SH-SY5Y (cell line): ENCODE measurements around the gene CTDSPL.
A peak's percentile ranks its signal among the peaks of the same experiment; 100 is the strongest.

Source experiments
- GATA2 ChIP-seq: IDR thresholded peaks from 2 replicates; pipeline ENCODE4 v1.6.1; 2011; ENCODE audit warnings: mild to moderate bottlenecking, low read depth, low read length
- GATA3 ChIP-seq: IDR thresholded peaks from 2 replicates; pipeline ENCODE4 v1.6.1; 2011; ENCODE audit warnings: low read depth, mild to moderate bottlenecking, low read length, moderate library complexity

CTDSPL gene

GRCh38 chr3:37930495-37930894, 68.8 kb downstream of the CTDSPL start:
- TF ChIP-seq GATA3 = no peak
- TF ChIP-seq GATA2 = no peak

DNA sequence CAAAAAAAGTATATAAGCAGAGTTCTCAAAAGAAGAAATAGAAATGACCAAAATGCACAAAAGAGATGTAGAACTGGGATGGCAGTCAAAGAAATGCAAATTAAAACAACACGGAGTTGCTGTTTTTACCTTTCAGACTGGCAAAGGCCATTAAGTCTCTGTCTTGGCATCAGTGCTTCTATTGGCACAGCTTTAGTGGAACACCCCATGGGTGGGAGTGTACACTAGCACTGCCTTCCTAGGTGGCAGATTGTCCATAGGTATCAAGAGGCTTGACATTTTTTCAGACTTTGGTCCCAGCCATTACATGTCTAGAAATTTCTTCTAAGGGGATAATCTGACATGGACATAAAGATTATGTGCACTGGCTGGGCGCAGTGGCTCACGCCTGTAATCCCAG, 70.8 kb downstream of the CTDSPL start:
- TF ChIP-seq GATA3 (no peak), GATA2 (no peak)

GRCh38 chr3:37934631-37935289, 73.1 kb downstream of the CTDSPL start:
- TF ChIP-seq GATA3 (no peak), GATA2 (no peak)

DNA sequence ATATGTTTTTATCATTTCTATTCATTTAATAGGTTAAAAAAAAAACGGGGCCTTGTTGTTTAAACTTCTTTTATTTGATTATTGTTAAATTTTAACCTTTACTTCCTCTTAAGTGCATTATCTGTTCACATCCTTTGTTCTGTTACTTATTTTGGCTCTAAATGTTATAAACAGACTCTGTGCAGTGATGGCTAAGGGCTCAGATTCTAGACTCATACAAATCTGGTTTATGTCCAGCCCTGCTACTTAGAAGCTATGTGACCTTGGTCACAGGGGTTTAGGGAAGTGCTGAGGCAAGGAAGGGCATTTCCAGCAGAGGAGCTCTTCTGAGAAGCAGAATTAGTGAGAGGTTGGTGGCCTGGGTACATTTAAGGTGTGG, 73.6 kb downstream of the CTDSPL start:
- TF ChIP-seq GATA3 (no peak), GATA2 (no peak)

- TF ChIP-seq GATA2 (no peak), GATA3 (no peak)
Observed at GRCh38 chr3:37935756-37936666, 74.3 kb downstream of the CTDSPL start.

GRCh38 chr3:37937156-37937555, 75.5 kb downstream of the CTDSPL start:
- TF ChIP-seq GATA2 (no peak), GATA3 (no peak)

GRCh38 chr3:37938011-37938410, 76.3 kb downstream of the CTDSPL start:
- TF ChIP-seq GATA2 = no peak
- no peak for TF ChIP-seq GATA3

GRCh38 chr3:37940242-37940908, 78.7 kb downstream of the CTDSPL start:
- TF ChIP-seq GATA3 = no peak
- TF ChIP-seq GATA2 = no peak

DNA sequence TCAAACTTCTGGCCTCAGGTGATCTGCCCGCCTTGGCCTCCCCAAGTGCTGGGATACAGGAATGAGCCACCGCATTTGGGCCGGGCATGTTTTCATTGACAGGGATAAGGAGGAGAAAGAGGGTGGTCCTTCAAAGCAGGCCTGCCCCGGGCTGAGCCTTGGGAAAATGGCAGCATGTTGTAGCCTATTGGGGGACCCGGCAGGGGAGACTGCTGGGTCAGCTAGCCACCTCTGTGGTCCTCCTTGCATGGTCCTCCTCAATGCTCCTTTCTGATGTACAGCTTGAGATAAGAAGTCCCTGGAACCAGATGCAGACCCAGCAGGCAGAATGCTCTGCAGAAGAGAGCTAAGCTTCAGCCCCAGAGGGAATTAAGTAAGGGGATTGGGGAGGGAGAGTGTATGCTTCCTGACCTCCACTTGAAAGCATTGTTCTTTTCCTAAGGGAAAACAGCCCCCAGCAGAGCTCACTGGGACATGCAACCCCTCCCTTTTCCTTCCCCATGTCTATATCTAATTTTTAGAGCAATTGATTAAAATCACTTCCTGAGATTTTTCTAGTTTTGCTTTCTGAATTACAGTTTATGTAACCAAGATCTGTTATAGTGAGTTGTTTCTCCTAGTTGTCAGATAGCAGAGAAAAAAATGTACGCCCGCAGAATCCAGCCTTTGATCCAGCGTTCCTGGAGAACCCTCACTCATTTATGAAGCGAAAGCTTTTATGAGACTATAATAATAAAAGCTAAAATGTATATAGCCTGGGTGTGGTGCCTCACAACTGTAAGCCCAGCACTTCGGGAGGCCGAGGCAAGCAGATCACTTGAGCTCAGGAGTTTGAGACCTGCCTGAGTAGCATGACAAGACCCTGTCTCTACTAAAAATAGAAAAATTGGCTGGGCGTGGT, 80.2 kb downstream of the CTDSPL start:
- peak; percentile 18; the same call in 1 of the 2 replicates for TF ChIP-seq GATA2
- no peak for TF ChIP-seq GATA3

DNA sequence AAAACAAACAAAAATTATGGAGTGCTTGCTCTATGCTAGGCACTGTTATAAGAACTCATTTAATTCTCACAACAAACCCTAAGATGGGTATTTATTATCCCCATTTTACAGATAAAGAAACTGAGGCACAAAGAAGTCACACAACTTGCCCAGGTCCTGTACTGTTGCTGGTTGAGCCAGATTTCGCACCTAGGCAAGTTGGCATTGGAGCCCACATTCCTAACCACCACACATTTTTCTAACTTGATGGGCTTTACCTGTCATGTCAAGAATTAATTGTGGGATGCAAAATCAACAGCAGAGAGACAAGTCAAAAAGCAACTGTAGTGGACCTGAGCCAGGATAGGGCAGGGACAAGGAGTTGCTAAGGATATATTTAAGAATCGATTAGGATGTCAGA, 81.0 kb downstream of the CTDSPL start:
- TF ChIP-seq GATA3 (no peak), GATA2 (no peak)

GRCh38 chr3:37943126-37943525, 81.4 kb downstream of the CTDSPL start:
- TF ChIP-seq GATA3 (no peak), GATA2 (no peak)

GRCh38 chr3:37943631-37944314, 82.1 kb downstream of the CTDSPL start:
- TF ChIP-seq GATA2 (no peak), GATA3 (no peak)

DNA sequence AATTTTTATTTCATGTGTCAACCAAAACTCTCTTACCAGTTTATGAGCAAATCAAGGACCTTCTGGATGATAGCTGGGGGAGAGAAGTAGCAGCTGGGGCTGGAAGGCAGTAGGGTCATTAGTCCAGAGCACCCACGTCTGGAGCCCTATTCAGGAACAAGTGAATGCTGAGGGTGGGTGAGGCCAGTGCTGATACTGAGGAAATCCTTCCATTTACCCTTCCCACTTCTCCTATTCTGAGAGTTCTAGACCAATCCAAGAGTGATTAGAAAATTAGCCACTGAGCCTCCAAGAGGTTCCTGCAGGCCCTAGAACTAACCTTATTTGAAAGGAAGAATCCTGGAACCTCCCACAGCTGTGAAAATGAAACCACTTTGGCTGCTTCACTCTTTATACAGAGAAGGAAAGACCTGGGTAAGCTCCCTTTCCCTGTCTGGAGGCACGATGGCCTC, 82.7 kb downstream of the CTDSPL start:
- TF ChIP-seq GATA2 (no peak), GATA3 (no peak)
